Hepatocyte (in vitro differentiated cells): ENCODE data around the gene RPL27A. TPM values are rescaled to one million over a fixed set of nuclear protein-coding genes. Genes with fewer than 3 reads are reported as not detected.

ENCODE experiments used
- DNase-seq: peaks from one replicate; pipeline ENCODE4 v3.0.0-alpha.2; 2016; ENCODE audit warnings: low spot score
- H2AFZ ChIP-seq: fragments of 200-600 bp; sonication (generic); 2 replicates; pipeline ENCODE4 v1.6.0; 2016; ENCODE audit warnings: antibody characterized with exemption, mild to moderate bottlenecking
- H3K27ac ChIP-seq: fragments of 200-600 bp; sonication (generic); 2 replicates; pipeline ENCODE4 v1.5.1; 2016; ENCODE audit warnings: mild to moderate bottlenecking
- H3K27me3 ChIP-seq: fragments of 200-600 bp; sonication (generic); 2 replicates; pipeline ENCODE4 v1.6.1; 2016
- H3K36me3 ChIP-seq: fragments of 200-600 bp; sonication (generic); replicated peaks from 2 replicates; pipeline ENCODE4 v1.5.1; 2016; ENCODE audit warnings: low read depth; ENCODE audit not compliant: insufficient read depth
- H3K4me1 ChIP-seq: fragments of 200-600 bp; sonication (generic); 2 replicates; pipeline ENCODE4 v1.5.1; 2016; ENCODE audit warnings: mild to moderate bottlenecking, moderate library complexity; ENCODE audit not compliant: insufficient read depth
- H3K4me2 ChIP-seq: fragments of 200-600 bp; sonication (generic); 2 replicates; pipeline ENCODE4 v1.6.0; 2016
- H3K4me3 ChIP-seq: fragments of 200-600 bp; sonication (generic); 2 replicates; pipeline ENCODE4 v1.5.1; 2016; ENCODE audit warnings: mild to moderate bottlenecking
- H3K79me2 ChIP-seq: fragments of 200-600 bp; sonication (generic); 2 replicates; pipeline ENCODE4 v1.6.0; 2017; ENCODE audit warnings: mild to moderate bottlenecking
- H3K9me2 ChIP-seq: fragments of 200-600 bp; sonication (generic); replicated peaks from 2 replicates; pipeline ENCODE4 v1.6.0; 2017; ENCODE audit warnings: mild to moderate bottlenecking; ENCODE audit not compliant: insufficient read depth
- H3K9me3 ChIP-seq: fragments of 200-600 bp; sonication (generic); 2 replicates; pipeline ENCODE4 v1.5.1; 2016; ENCODE audit warnings: low read depth, mild to moderate bottlenecking
- H4K20me1 ChIP-seq: fragments of 200-600 bp; sonication (generic); 2 replicates; pipeline ENCODE4 v1.6.0; 2016; ENCODE audit warnings: mild to moderate bottlenecking; ENCODE audit not compliant: insufficient read depth, poor library complexity, severe bottlenecking
- EZH2 ChIP-seq: fragments of 200-600 bp; sonication (generic); IDR thresholded peaks from 2 replicates; pipeline ENCODE4 v1.6.1; 2016; ENCODE audit warnings: antibody characterized with exemption, mild to moderate bottlenecking, borderline replicate concordance
- EZH2phosphoT487 ChIP-seq: fragments of 200-600 bp; sonication (generic); IDR thresholded peaks from one replicate; pipeline ENCODE4 v1.6.1; 2018; ENCODE audit warnings: antibody characterized with exemption, mild to moderate bottlenecking, low read depth, moderate library complexity; ENCODE audit not compliant: unreplicated experiment, severe bottlenecking
- WGBS: methylation state at CpG from one replicate; pipeline ENCODE4 v1.1.6; 2016; ENCODE audit warnings: low lambda C conversion rate; ENCODE audit errors: missing lambda C conversion rate; 5-methylcytosine and 5-hydroxymethylcytosine counted together
- polyA plus RNA-seq: library from polyadenylated mRNA; unstranded; fragments of >200 nt; fragmentation: Nextera tagmentation; extraction: Ambion mirVana; gene quantifications from 2 replicates; pipeline ENCODE4 v1.2.1, GENCODE V29; 2016
- total RNA-seq: library from RNA; depleted of rRNA; stranded (reverse); fragments of >200 nt; gene quantifications from 2 replicates; pipeline ENCODE4 v1.2.3, GENCODE V29; 2014
- TF ChIP-seq, protein P1 (sequence below): fragments of 200-600 bp; sonication (generic); IDR thresholded peaks from 2 replicates; pipeline ENCODE4 v1.5.1; 2016; ENCODE audit warnings: antibody characterized with exemption, mild to moderate bottlenecking; ENCODE audit not compliant: poor library complexity

The RPL27A gene
- total and polyA plus RNA-seq, 2 experiments from 2014 or later = 803 to 818 TPM

DNA sequence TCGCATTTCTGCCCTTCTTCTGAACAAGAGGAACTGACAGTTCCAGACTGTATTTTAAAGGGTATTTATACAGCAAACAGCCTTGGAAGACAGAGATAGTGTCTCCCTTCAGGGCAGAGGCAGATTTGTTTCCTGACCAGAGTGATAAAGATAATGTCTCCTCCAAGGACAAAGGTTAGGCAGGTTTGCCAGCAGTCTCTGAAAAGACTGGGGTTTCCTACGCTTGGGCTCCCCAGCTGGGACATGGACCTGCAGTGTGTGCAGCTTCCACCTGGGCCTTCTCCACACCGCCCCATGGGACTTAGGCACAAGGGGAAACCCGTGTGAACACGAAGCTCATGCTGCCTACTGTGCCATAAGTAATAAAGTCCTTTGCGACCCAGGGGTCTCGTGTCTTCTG lies 42.1 kb downstream of the RPL27A start:
- Histone ChIP-seq H3K9me3 (no peaks in the 10 kb centered on the region), H3K4me1 (peaks cover 73% of the 10 kb centered on the region), H3K4me2 (peak overlapping the region; percentile 31), H3K9me2 (no peaks in the 10 kb centered on the region), H3K4me3 (no peak overlapping the region), H2AFZ (no peak overlapping the region), H3K27ac (peak overlapping the region; percentile 98), H3K79me2 (peaks cover 3% of the 10 kb centered on the region), H3K27me3 (no peaks in the 10 kb centered on the region), H4K20me1 (no peaks in the 10 kb centered on the region), H3K36me3 (no peaks in the 10 kb centered on the region)
- 79% methylated on average over 7 of the region's 7 CpGs for WGBS
- TF ChIP-seq EZH2phosphoT487 = no peak
- TF ChIP-seq, protein P1, sequence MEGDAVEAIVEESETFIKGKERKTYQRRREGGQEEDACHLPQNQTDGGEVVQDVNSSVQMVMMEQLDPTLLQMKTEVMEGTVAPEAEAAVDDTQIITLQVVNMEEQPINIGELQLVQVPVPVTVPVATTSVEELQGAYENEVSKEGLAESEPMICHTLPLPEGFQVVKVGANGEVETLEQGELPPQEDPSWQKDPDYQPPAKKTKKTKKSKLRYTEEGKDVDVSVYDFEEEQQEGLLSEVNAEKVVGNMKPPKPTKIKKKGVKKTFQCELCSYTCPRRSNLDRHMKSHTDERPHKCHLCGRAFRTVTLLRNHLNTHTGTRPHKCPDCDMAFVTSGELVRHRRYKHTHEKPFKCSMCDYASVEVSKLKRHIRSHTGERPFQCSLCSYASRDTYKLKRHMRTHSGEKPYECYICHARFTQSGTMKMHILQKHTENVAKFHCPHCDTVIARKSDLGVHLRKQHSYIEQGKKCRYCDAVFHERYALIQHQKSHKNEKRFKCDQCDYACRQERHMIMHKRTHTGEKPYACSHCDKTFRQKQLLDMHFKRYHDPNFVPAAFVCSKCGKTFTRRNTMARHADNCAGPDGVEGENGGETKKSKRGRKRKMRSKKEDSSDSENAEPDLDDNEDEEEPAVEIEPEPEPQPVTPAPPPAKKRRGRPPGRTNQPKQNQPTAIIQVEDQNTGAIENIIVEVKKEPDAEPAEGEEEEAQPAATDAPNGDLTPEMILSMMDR = no peak
- TF ChIP-seq EZH2 = no peak
- no peak for DNase-seq

- DNase-seq = no peak
- no peaks in the 10 kb centered on the region for H3K36me3 ChIP-seq
- no peaks in the 10 kb centered on the region for H3K27me3 ChIP-seq
- H3K79me2 ChIP-seq = peaks cover 6% of the 10 kb centered on the region
- H3K4me2 ChIP-seq = no peak overlapping the region
- WGBS = 96% methylated on average over 4 of the region's 4 CpGs
- no peaks in the 10 kb centered on the region for H3K9me2 ChIP-seq
- TF ChIP-seq, protein P1 = no peak
- TF ChIP-seq EZH2phosphoT487 = no peak
- H3K9me3 ChIP-seq = no peaks in the 10 kb centered on the region
- no peak overlapping the region for H3K4me3 ChIP-seq
- H4K20me1 ChIP-seq = no peaks in the 10 kb centered on the region
- H3K27ac ChIP-seq = peak overlapping the region; percentile 58
- no peak overlapping the region for H2AFZ ChIP-seq
- peaks cover 56% of the 10 kb centered on the region for H3K4me1 ChIP-seq
Measured at GRCh38 chr11:8726395-8726794, 43.8 kb downstream of the RPL27A start.

DNA sequence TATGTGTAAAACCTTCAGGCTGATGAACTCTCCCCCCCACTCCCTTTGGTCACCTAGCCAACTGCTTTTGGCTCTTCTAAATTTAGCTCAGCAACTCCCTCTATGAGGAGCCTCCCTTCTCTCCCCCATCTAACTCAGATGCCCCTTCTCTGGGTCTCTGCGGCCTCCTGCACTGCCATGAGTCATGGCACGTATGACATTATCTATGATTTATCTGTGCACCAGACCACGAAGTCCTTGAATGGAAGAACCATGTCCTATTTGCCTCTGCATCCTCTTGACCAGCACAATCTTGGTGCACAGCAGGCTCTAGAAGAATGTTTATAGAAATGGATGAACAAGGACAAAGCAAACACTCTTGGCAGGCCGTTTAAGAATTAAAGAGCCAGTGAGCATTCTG lies 46.0 kb downstream of the RPL27A start:
- no peaks in the 10 kb centered on the region for H4K20me1 ChIP-seq
- TF ChIP-seq EZH2phosphoT487 = no peak
- no peak for TF ChIP-seq EZH2
- TF ChIP-seq, protein P1 = no peak
- H3K4me3 ChIP-seq = no peak overlapping the region
- H3K36me3 ChIP-seq = no peaks in the 10 kb centered on the region
- H3K4me2 ChIP-seq = no peak overlapping the region
- H3K79me2 ChIP-seq = peaks cover 20% of the 10 kb centered on the region
- no peaks in the 10 kb centered on the region for H3K9me2 ChIP-seq
- no peaks in the 10 kb centered on the region for H3K9me3 ChIP-seq
- no peak overlapping the region for H3K27ac ChIP-seq
- peaks cover 50% of the 10 kb centered on the region for H3K4me1 ChIP-seq
- no peaks in the 10 kb centered on the region for H3K27me3 ChIP-seq
- H2AFZ ChIP-seq = no peak overlapping the region
- WGBS = 57% methylated on average over 4 of the region's 4 CpGs
- DNase-seq = no peak

GRCh38 chr11:8729067-8729466 lies 46.5 kb downstream of the RPL27A start:
- H3K4me1 ChIP-seq = peaks cover 49% of the 10 kb centered on the region
- DNase-seq = no peak
- H2AFZ ChIP-seq = no peak overlapping the region
- H3K36me3 ChIP-seq = no peaks in the 10 kb centered on the region
- no peak overlapping the region for H3K27ac ChIP-seq
- peaks cover 20% of the 10 kb centered on the region for H3K79me2 ChIP-seq
- H3K4me2 ChIP-seq = no peak overlapping the region
- no peak overlapping the region for H3K4me3 ChIP-seq
- H3K27me3 ChIP-seq = no peaks in the 10 kb centered on the region
- H3K9me3 ChIP-seq = no peaks in the 10 kb centered on the region
- H3K9me2 ChIP-seq = no peaks in the 10 kb centered on the region
- no peaks in the 10 kb centered on the region for H4K20me1 ChIP-seq
- 88% methylated on average over 6 of the region's 6 CpGs for WGBS
- TF ChIP-seq, protein P1 = no peak
- TF ChIP-seq EZH2phosphoT487 = no peak
